ENCODE measurements around the gene IFT122. TPM values are rescaled to one million over a fixed set of nuclear protein-coding genes. Genes with fewer than 3 reads are reported as not detected.

The IFT122 gene
- total and polyA plus RNA-seq, 2 of the 4 experiments (the other 2 are of a cell fraction) = 16.8 to 28.0 TPM

DNA sequence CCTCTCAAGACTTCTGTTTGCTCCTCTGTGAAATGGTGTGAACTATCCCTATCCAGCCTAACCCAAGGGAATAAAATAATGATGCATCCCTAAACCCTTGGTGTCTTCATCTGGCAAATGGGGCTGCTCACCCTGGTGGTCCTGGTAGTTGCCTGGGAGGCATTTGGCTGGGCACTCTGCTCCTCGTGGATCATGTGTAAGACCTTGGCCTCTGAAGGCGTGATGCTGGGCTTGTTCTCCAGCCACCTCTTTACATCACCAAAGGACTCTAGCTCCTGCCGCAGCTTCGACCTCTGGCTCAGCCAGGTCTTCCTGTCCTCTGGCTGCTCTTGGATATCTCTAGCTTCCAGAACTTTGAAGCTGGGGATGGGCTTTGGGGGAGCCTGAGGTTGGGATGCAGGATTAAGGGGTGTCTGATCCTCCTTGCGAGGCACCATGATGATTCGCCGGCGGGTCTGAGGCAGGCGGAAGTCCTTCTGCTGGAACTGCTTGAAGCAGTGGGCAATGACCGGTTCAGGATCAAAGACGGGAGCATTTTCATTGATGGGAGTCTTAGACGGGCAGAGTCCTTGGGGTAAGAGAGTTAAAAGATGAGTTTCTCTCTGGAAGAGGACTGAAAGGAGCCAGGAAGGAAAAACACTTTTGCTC is 18.7 kb upstream of the IFT122 start:
- no peak overlapping the region for H2AK9ac ChIP-seq (replicated peaks; ENCODE audit: low read depth, low read length, poor library complexity)
- no peak overlapping the region for H3K27ac ChIP-seq (ENCODE audit: insufficient read depth, low read length)
- no peaks in the 10 kb centered on the region for H3K27me3 ChIP-seq (ENCODE audit: control insufficient read depth, insufficient read depth, low read length)
- BruUV-seq (replicated peaks) = no TSS peak
- in situ Hi-C loops (cut with MboI; ENCODE audit: low sequenced_read_pairs) = no loop called here
- H3K36me3 ChIP-seq (ENCODE audit: control insufficient read depth, insufficient read depth, low read length) = no peaks in the 10 kb centered on the region
- no peak overlapping the region for H3K18ac ChIP-seq (ENCODE audit: low read depth, low read length)
- H2BK5ac ChIP-seq (ENCODE audit: low read depth, low read length, poor library complexity, severe bottlenecking) = no peak overlapping the region
- no peaks in the 10 kb centered on the region; the same call in 1 of the 2 replicates for H3K9me3 ChIP-seq (ENCODE audit: control insufficient read depth, insufficient read depth, low read length)
- peak overlapping the region; percentile 23 for H2AFZ ChIP-seq (replicated peaks; ENCODE audit: low read length, poor library complexity)
- H4K5ac ChIP-seq (ENCODE audit: low read depth, low read length) = no peak overlapping the region
- dilution Hi-C loops (cut with HindIII; ENCODE audit: low sequenced_read_pairs, unreplicated experiment) = no loop called here
- no peaks in the 10 kb centered on the region for H3K79me1 ChIP-seq (ENCODE audit: low read depth in 1 of 2, low read length in 2 of 2)
- no peak overlapping the region for H2BK120ac ChIP-seq (ENCODE audit: low read depth, low read length)
- TF ChIP-seq, protein P1, sequence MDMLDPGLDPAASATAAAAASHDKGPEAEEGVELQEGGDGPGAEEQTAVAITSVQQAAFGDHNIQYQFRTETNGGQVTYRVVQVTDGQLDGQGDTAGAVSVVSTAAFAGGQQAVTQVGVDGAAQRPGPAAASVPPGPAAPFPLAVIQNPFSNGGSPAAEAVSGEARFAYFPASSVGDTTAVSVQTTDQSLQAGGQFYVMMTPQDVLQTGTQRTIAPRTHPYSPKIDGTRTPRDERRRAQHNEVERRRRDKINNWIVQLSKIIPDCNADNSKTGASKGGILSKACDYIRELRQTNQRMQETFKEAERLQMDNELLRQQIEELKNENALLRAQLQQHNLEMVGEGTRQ (IDR thresholded peaks at IDR 0.05; ENCODE audit: low read depth, low read length) = no peak
- TF ChIP-seq CEBPB (IDR thresholded peaks at IDR 0.05; ENCODE audit: low read depth, low read length) (no peak), RFX5 (IDR thresholded peaks at IDR 0.05; ENCODE audit: low read depth, low read length) (no peak), CHD1 (IDR thresholded peaks at IDR 0.05; ENCODE audit: low read depth, low read length) (no peak), BHLHE40 (IDR thresholded peaks at IDR 0.05; ENCODE audit: low read depth, low read length) (no peak), MAZ (IDR thresholded peaks at IDR 0.05; ENCODE audit: borderline replicate concordance, low read depth, low read length) (no peak), MXI1 (IDR thresholded peaks at IDR 0.05; ENCODE audit: borderline replicate concordance, low read depth, low read length) (no peak), RAD21 (IDR thresholded peaks at IDR 0.05; ENCODE audit: low read length) (no peak), SMC3 (IDR thresholded peaks at IDR 0.05; ENCODE audit: low read depth, low read length) (no peak)
- TF ChIP-seq, protein P2, sequence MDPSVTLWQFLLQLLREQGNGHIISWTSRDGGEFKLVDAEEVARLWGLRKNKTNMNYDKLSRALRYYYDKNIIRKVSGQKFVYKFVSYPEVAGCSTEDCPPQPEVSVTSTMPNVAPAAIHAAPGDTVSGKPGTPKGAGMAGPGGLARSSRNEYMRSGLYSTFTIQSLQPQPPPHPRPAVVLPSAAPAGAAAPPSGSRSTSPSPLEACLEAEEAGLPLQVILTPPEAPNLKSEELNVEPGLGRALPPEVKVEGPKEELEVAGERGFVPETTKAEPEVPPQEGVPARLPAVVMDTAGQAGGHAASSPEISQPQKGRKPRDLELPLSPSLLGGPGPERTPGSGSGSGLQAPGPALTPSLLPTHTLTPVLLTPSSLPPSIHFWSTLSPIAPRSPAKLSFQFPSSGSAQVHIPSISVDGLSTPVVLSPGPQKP (IDR thresholded peaks at IDR 0.05; ENCODE audit: borderline replicate concordance, low read depth, low read length) = no peak
- TF ChIP-seq, protein P3, sequence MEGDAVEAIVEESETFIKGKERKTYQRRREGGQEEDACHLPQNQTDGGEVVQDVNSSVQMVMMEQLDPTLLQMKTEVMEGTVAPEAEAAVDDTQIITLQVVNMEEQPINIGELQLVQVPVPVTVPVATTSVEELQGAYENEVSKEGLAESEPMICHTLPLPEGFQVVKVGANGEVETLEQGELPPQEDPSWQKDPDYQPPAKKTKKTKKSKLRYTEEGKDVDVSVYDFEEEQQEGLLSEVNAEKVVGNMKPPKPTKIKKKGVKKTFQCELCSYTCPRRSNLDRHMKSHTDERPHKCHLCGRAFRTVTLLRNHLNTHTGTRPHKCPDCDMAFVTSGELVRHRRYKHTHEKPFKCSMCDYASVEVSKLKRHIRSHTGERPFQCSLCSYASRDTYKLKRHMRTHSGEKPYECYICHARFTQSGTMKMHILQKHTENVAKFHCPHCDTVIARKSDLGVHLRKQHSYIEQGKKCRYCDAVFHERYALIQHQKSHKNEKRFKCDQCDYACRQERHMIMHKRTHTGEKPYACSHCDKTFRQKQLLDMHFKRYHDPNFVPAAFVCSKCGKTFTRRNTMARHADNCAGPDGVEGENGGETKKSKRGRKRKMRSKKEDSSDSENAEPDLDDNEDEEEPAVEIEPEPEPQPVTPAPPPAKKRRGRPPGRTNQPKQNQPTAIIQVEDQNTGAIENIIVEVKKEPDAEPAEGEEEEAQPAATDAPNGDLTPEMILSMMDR (conservative IDR thresholded peaks at IDR 0.05; ENCODE audit: low read depth, low read length) = no peak
- ATAC-seq (ENCODE audit: low read depth) (no peak), DNase-seq (no peak)
- no peak overlapping the region for H3K4ac ChIP-seq (ENCODE audit: low read depth, low read length)
- no peak overlapping the region for H3K23ac ChIP-seq (ENCODE audit: low read depth, low read length)
- no peak overlapping the region for H2BK20ac ChIP-seq (ENCODE audit: low read depth, low read length)
- H3K14ac ChIP-seq (replicated peaks; ENCODE audit: low read depth, low read length) = no peak overlapping the region
- no peak overlapping the region for H3K4me3 ChIP-seq (ENCODE audit: insufficient read depth, low read depth, low read length)
- H4K91ac ChIP-seq (ENCODE audit: insufficient read depth, low read depth, low read length) = no peak overlapping the region
- no peak overlapping the region for H4K8ac ChIP-seq (ENCODE audit: low read depth in 2 of 2, low read length in 2 of 2)
- H3K9ac ChIP-seq (ENCODE audit: low read depth, low read length) = no peak overlapping the region
- intact Hi-C loops (cut with micrococcal nuclease) = no loop called here
- POLR2A ChIA-PET (ENCODE audit: unreplicated experiment) = interaction anchor here (0.6 kb wide), 1 partner anchor 13 kb away, joined by 6 read pairs; no protein-coding TSS in a partner anchor
- 88% methylated on average over 8 of the region's 12 CpGs; no CpG with 5 or more reads in 1 of the 2 experiments for WGBS, 2 experiments (ENCODE audit: extremely low coverage in 2 of 2, insufficient read length in 1 of 2)
- peaks cover 19% of the 10 kb centered on the region for H3K9me1 ChIP-seq (ENCODE audit: insufficient read depth, low read length)
- H2BK15ac ChIP-seq (ENCODE audit: low read depth, low read length) = no peak overlapping the region
- CTCF ChIA-PET = no interaction called here
- no peak overlapping the region for H3K4me2 ChIP-seq (ENCODE audit: low read depth, low read length)
- H4K20me1 ChIP-seq (ENCODE audit: insufficient read depth, low read length) = no peaks in the 10 kb centered on the region
- H2AK5ac ChIP-seq (ENCODE audit: low read depth, low read length) = no peak overlapping the region
- peaks cover 9% of the 10 kb centered on the region for H3K4me1 ChIP-seq (ENCODE audit: control insufficient read depth, insufficient read depth, low read length)
- H3K56ac ChIP-seq (ENCODE audit: extremely low read depth, insufficient read depth, low read length) = no peak overlapping the region

Data from IMR-90 (cell line).